Fibroblast of villous mesenchyme (primary cell): ENCODE measurements around the gene PCDHGA8. TPM values are rescaled to one million over a fixed set of nuclear protein-coding genes. Genes with fewer than 3 reads are reported as not detected.
A peak's percentile ranks its signal among the peaks of the same experiment; 100 is the strongest.
"Not testable (repeated sequence)": the region's sequence is repeated elsewhere in the genome, so short reads cannot be mapped to it uniquely, and the experiment has no call there.

Experiments
- DNase-seq: peaks from one replicate; pipeline ENCODE4 v3.0.0-alpha.2; 2010; ENCODE audit warnings: low read depth
- H3K4me3 ChIP-seq: 2 replicates; pipeline ENCODE4 v1.5.1; 2011; ENCODE audit warnings: low read depth, mild to moderate bottlenecking, low read length
- CTCF ChIP-seq: IDR thresholded peaks from 2 replicates; pipeline ENCODE4 v1.5.1; 2012; ENCODE audit warnings: low read depth, mild to moderate bottlenecking, low read length; ENCODE audit not compliant: insufficient read depth
- total RNA-seq: library from RNA; depleted of rRNA; stranded (reverse); fragments of >200 nt; gene quantifications from 2 replicates; pipeline ENCODE4 v1.2.3, GENCODE V29; 2012

Gene PCDHGA8
- total RNA-seq, 1 donor: 3.0 TPM

- TF ChIP-seq CTCF: no peak
- DNase-seq: no peak
Observed at GRCh38 chr5:141409598-141410306, 17.3 kb downstream of the PCDHGA8 start.

GRCh38 chr5:141411575-141411974 lies 19.1 kb downstream of the PCDHGA8 start:
- no peak for TF ChIP-seq CTCF
- no peak for DNase-seq

More at GRCh38 chr5:141409598-141410306, 17.3 kb downstream of the PCDHGA8 start:
- H3K4me3 ChIP-seq: no peak overlapping the region

GRCh38 chr5:141412854-141413539 lies 20.6 kb downstream of the PCDHGA8 start, which contains the start of gene PCDHGA10:
Gene PCDHGA10 (plus strand): TSS chr5:141412987. CDS start chr5:141413176, 189 bp downstream.
- peak within 1 kb of the TSS; percentile 70 for H3K4me3 ChIP-seq
- peak; percentile 83 for DNase-seq
- TF ChIP-seq CTCF: peak; percentile 86

More at GRCh38 chr5:141411575-141411974, 19.1 kb downstream of the PCDHGA8 start:
- no peak overlapping the region for H3K4me3 ChIP-seq

GRCh38 chr5:141413540-141414069 lies 21.2 kb downstream of the PCDHGA8 start:
- no peak for TF ChIP-seq CTCF
- H3K4me3 ChIP-seq: peak overlapping the region; percentile 70

GRCh38 chr5:141414548-141415274 lies 22.3 kb downstream of the PCDHGA8 start:
- H3K4me3 ChIP-seq, DNase-seq: not testable (repeated sequence)

More at GRCh38 chr5:141413540-141414069, 21.2 kb downstream of the PCDHGA8 start:
- no peak for DNase-seq

- H3K4me3 ChIP-seq, DNase-seq: not testable (repeated sequence)
Observed at GRCh38 chr5:141415275-141415618, 22.8 kb downstream of the PCDHGA8 start.

- TF ChIP-seq CTCF: peak; percentile 81
- peak; percentile 85 for DNase-seq
- H3K4me3 ChIP-seq: peak within 1 kb of the TSS; percentile 53
Observed at GRCh38 chr5:141417494-141418172, 25.2 kb downstream of the PCDHGA8 start, which contains the start of gene PCDHGB7. Gene PCDHGB7 (plus strand): TSS chr5:141417677. CDS start chr5:141417860, 183 bp downstream.
